Measurements from ENCODE around the gene SLC9A5.

GRCh38 chr16:67255553-67256221 lies 6.9 kb downstream of the SLC9A5 start:
- TF ChIP-seq ZNF121 (CRISPR knock-in tag; IDR thresholded peaks at IDR 0.05): no peak
- no peak for TF ChIP-seq CTCF (IDR thresholded peaks at IDR 0.05)
- TF ChIP-seq ESRRA (CRISPR knock-in tag; IDR thresholded peaks at IDR 0.05; ENCODE audit: borderline replicate concordance): no peak
- no peak for TF ChIP-seq ZNF671 (CRISPR knock-in tag; IDR thresholded peaks at IDR 0.05)
- TF ChIP-seq ATF1 (CRISPR knock-in tag; IDR thresholded peaks at IDR 0.05): no peak
- TF ChIP-seq HMGXB4 (CRISPR knock-in tag; IDR thresholded peaks at IDR 0.05): no peak
- no peak for TF ChIP-seq TCF7 (CRISPR knock-in tag; IDR thresholded peaks at IDR 0.05; ENCODE audit: low read depth)
- TF ChIP-seq MAX (CRISPR knock-in tag; IDR thresholded peaks at IDR 0.05): no peak
- no peak for TF ChIP-seq ZBTB21 (CRISPR knock-in tag; IDR thresholded peaks at IDR 0.05; ENCODE audit: borderline replicate concordance)
- no peak for TF ChIP-seq NR2C2 (CRISPR knock-in tag; IDR thresholded peaks at IDR 0.05)
- TF ChIP-seq STAT6 (CRISPR knock-in tag; conservative IDR thresholded peaks at IDR 0.05; ENCODE audit: low read depth): no peak
- no peak for TF ChIP-seq ZNF512 (CRISPR knock-in tag; IDR thresholded peaks at IDR 0.05; ENCODE audit: borderline replicate concordance)

Data from WTC11 (cell line).